ENCODE data around the gene UFC1.
"Not testable (repeated sequence)": the region's sequence is repeated elsewhere in the genome, so short reads cannot be mapped to it uniquely, and the experiment has no call there.

UFC1 gene

GRCh38 chr1:161153682-161154337, at the start of gene UFC1:
Gene UFC1 (plus strand): TSS chr1:161153978. CDS start chr1:161153998, 20 bp downstream.
- peak; percentile 90 for DNase-seq (ENCODE audit: low spot score)

GRCh38 chr1:161106431-161106830, 47.3 kb upstream of the UFC1 start:
- no peak for DNase-seq (ENCODE audit: low spot score)

- no peak for DNase-seq (ENCODE audit: low spot score)
Measured at GRCh38 chr1:161111117-161111516, 42.7 kb upstream of the UFC1 start.

GRCh38 chr1:161111527-161111926, 42.3 kb upstream of the UFC1 start:
- no peak for DNase-seq (ENCODE audit: low spot score)

- DNase-seq (ENCODE audit: low spot score) = no peak
Measured at GRCh38 chr1:161113915-161114314, 39.9 kb upstream of the UFC1 start.

GRCh38 chr1:161114556-161114955, 39.2 kb upstream of the UFC1 start:
- DNase-seq (ENCODE audit: low spot score) = no peak

GRCh38 chr1:161115132-161115711, 38.6 kb upstream of the UFC1 start:
- DNase-seq (ENCODE audit: low spot score) = no peak

- DNase-seq (ENCODE audit: low spot score) = not testable (repeated sequence)
Measured at GRCh38 chr1:161115961-161116360, 37.8 kb upstream of the UFC1 start.

- peak; percentile 92 for DNase-seq (ENCODE audit: low spot score)
Measured at GRCh38 chr1:161117759-161118581, 35.8 kb upstream of the UFC1 start, which contains the start of the genes NIT1 and PFDN2. Gene NIT1 (plus strand): TSS chr1:161118105. CDS start chr1:161118177, 72 bp downstream. Gene PFDN2 (minus strand): TSS chr1:161118037. CDS start chr1:161118026, 11 bp downstream.

- peak; percentile 80 for DNase-seq (ENCODE audit: low spot score)
Measured at GRCh38 chr1:161119092-161119903, 34.5 kb upstream of the UFC1 start.

GRCh38 chr1:161121042-161121650, 32.6 kb upstream of the UFC1 start:
- DNase-seq (ENCODE audit: low spot score) = no peak

- no peak for DNase-seq (ENCODE audit: low spot score)
Measured at GRCh38 chr1:161121834-161122233, 31.9 kb upstream of the UFC1 start.

- no peak for DNase-seq (ENCODE audit: low spot score)
Measured at GRCh38 chr1:161122967-161123366, 30.8 kb upstream of the UFC1 start.

GRCh38 chr1:161127649-161128048, 26.1 kb upstream of the UFC1 start:
- no peak for DNase-seq (ENCODE audit: low spot score)

- DNase-seq (ENCODE audit: low spot score) = no peak
Measured at GRCh38 chr1:161128591-161129420, 25.0 kb upstream of the UFC1 start.

- DNase-seq (ENCODE audit: low spot score) = no peak
Measured at GRCh38 chr1:161130266-161130665, 23.5 kb upstream of the UFC1 start.

- DNase-seq (ENCODE audit: low spot score) = peak; percentile 40
Measured at GRCh38 chr1:161131523-161132409, 22.0 kb upstream of the UFC1 start.

- DNase-seq (ENCODE audit: low spot score) = peak; percentile 92
Measured at GRCh38 chr1:161132410-161133219, 21.2 kb upstream of the UFC1 start, which contains the start of gene DEDD. Gene DEDD (minus strand): TSS chr1:161132667. CDS start chr1:161124462, 8,205 bp downstream.

All from hepatic stellate cell (primary cell).